Ishikawa (cell line): ENCODE measurements around the gene RNF220.
A peak's percentile ranks its signal among the peaks of the same experiment; 100 is the strongest.

ENCODE experiments used
- CEBPB ChIP-seq: IDR thresholded peaks from 2 replicates; pipeline ENCODE4 v1.6.1; 2012
- CREB1 ChIP-seq: IDR thresholded peaks from 2 replicates; pipeline ENCODE4 v1.6.1; 2012; ENCODE audit warnings: low read depth
- EGR1 ChIP-seq: IDR thresholded peaks from 2 replicates; pipeline ENCODE4 v1.6.1; 2012
- EP300 ChIP-seq: IDR thresholded peaks from 2 replicates; pipeline ENCODE4 v1.6.1; 2012; ENCODE audit warnings: borderline replicate concordance
- FOXM1 ChIP-seq: IDR thresholded peaks from 2 replicates; pipeline ENCODE4 v1.6.1; 2012; ENCODE audit warnings: low read depth, borderline replicate concordance
- NFIC ChIP-seq: IDR thresholded peaks from 2 replicates; pipeline ENCODE4 v1.6.1; 2012
- RAD21 ChIP-seq: IDR thresholded peaks from 2 replicates; pipeline ENCODE4 v1.6.1; 2012; ENCODE audit warnings: low read depth
- TAF1 ChIP-seq: IDR thresholded peaks from 2 replicates; pipeline ENCODE4 v1.6.1; 2012; ENCODE audit warnings: low read depth, mild to moderate bottlenecking
- TCF12 ChIP-seq: IDR thresholded peaks from 2 replicates; pipeline ENCODE4 v1.6.1; 2012; ENCODE audit warnings: low read depth
- TEAD4 ChIP-seq: IDR thresholded peaks from 2 replicates; pipeline ENCODE4 v1.6.1; 2012
- YY1 ChIP-seq: IDR thresholded peaks from 2 replicates; pipeline ENCODE4 v1.6.1; 2012; ENCODE audit warnings: low read depth
- ZBTB7A ChIP-seq: IDR thresholded peaks from 2 replicates; pipeline ENCODE4 v1.6.1; 2012; ENCODE audit warnings: low read depth
- TF ChIP-seq, protein P1 (sequence below): IDR thresholded peaks from 2 replicates; pipeline ENCODE4 v1.6.1; 2012
- TF ChIP-seq, protein P2 (sequence below): IDR thresholded peaks from 2 replicates; pipeline ENCODE4 v1.6.1; 2012
- TF ChIP-seq, protein P3 (sequence below): IDR thresholded peaks from 2 replicates; pipeline ENCODE4 v1.6.1; 2012; ENCODE audit warnings: low read depth, mild to moderate bottlenecking

The RNF220 gene

GRCh38 chr1:44660176-44660575 lies 255.1 kb downstream of the RNF220 start:
- TF ChIP-seq TAF1 (no peak), TEAD4 (no peak), CEBPB (no peak), EP300 (no peak), NFIC (peak; percentile 65), YY1 (no peak), ZBTB7A (no peak), EGR1 (no peak), FOXM1 (no peak), CREB1 (no peak), TCF12 (peak; percentile 50; the same call in 1 of the 2 replicates), RAD21 (no peak)
- TF ChIP-seq, protein P1, sequence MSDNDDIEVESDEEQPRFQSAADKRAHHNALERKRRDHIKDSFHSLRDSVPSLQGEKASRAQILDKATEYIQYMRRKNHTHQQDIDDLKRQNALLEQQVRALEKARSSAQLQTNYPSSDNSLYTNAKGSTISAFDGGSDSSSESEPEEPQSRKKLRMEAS: peak; percentile 80
- TF ChIP-seq, protein P2, sequence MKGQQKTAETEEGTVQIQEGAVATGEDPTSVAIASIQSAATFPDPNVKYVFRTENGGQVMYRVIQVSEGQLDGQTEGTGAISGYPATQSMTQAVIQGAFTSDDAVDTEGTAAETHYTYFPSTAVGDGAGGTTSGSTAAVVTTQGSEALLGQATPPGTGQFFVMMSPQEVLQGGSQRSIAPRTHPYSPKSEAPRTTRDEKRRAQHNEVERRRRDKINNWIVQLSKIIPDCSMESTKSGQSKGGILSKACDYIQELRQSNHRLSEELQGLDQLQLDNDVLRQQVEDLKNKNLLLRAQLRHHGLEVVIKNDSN: no peak
- TF ChIP-seq, protein P3, sequence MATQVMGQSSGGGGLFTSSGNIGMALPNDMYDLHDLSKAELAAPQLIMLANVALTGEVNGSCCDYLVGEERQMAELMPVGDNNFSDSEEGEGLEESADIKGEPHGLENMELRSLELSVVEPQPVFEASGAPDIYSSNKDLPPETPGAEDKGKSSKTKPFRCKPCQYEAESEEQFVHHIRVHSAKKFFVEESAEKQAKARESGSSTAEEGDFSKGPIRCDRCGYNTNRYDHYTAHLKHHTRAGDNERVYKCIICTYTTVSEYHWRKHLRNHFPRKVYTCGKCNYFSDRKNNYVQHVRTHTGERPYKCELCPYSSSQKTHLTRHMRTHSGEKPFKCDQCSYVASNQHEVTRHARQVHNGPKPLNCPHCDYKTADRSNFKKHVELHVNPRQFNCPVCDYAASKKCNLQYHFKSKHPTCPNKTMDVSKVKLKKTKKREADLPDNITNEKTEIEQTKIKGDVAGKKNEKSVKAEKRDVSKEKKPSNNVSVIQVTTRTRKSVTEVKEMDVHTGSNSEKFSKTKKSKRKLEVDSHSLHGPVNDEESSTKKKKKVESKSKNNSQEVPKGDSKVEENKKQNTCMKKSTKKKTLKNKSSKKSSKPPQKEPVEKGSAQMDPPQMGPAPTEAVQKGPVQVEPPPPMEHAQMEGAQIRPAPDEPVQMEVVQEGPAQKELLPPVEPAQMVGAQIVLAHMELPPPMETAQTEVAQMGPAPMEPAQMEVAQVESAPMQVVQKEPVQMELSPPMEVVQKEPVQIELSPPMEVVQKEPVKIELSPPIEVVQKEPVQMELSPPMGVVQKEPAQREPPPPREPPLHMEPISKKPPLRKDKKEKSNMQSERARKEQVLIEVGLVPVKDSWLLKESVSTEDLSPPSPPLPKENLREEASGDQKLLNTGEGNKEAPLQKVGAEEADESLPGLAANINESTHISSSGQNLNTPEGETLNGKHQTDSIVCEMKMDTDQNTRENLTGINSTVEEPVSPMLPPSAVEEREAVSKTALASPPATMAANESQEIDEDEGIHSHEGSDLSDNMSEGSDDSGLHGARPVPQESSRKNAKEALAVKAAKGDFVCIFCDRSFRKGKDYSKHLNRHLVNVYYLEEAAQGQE: no peak

- TF ChIP-seq RAD21: no peak
- TF ChIP-seq ZBTB7A: no peak
- no peak for TF ChIP-seq EP300
- TF ChIP-seq, protein P1: no peak
- TF ChIP-seq TCF12: no peak
These were observed 257.0 kb downstream of the RNF220 start for GRCh38 chr1:44661781-44662682.

DNA sequence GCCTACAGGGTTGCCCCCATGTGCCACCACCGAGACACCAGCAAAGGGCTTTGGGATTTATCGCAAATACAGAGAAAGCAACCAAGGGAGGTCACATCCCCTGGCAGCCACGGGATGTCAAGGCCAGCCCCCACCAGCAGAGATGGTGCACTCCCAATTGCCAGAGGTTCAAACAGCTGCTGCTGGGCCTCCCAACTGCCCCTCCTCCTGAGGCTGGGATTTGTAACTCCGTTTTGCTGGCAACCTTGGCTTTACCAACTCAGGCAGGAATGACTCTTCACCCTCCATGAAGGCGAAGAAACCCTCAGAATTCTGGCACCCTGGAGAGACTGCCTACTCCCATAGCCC lies 257.6 kb downstream of the RNF220 start:
- TF ChIP-seq TAF1: no peak
- TF ChIP-seq EGR1: no peak
- TF ChIP-seq, protein P3: no peak
- TF ChIP-seq, protein P1: no peak
- no peak for TF ChIP-seq NFIC
- TF ChIP-seq RAD21: no peak
- no peak for TF ChIP-seq CEBPB
- no peak for TF ChIP-seq CREB1
- no peak for TF ChIP-seq ZBTB7A
- TF ChIP-seq FOXM1: no peak
- TF ChIP-seq TCF12: no peak
- TF ChIP-seq, protein P2: no peak
- no peak for TF ChIP-seq YY1
- TF ChIP-seq TEAD4: no peak
- TF ChIP-seq EP300: no peak

DNA sequence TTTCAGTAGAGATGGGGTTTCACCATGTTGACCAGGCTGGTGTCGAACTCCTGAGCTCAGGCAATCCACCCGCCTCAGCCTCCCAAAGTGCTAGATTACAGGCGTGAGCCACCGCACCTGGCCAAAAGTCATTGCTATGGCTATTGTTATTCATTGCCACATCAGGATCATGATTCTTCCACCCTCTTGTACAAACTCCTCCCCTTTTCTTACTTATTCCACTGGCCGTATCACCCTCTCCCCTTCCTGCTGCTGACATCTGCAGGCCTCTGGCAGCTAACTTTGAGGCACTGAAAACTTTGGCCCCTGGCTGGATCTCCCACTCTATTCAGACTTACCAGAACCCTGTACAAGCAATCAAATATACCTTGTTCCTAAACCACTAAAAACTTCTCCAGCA lies 258.4 kb downstream of the RNF220 start:
- TF ChIP-seq FOXM1 (no peak), NFIC (no peak), TCF12 (no peak), YY1 (no peak)

- TF ChIP-seq CREB1 (no peak), FOXM1 (no peak), EGR1 (no peak), TCF12 (no peak), TAF1 (no peak), ZBTB7A (no peak), RAD21 (no peak), TEAD4 (no peak), EP300 (no peak), YY1 (no peak), CEBPB (no peak), NFIC (no peak)
- TF ChIP-seq, protein P3: no peak
- TF ChIP-seq, protein P1: no peak
- TF ChIP-seq, protein P2: no peak
These were observed 259.8 kb downstream of the RNF220 start for GRCh38 chr1:44664730-44665370.
